Activated CD8-positive, alpha-beta T cell treated with anti-CD3 and anti-CD28 coated beads for 36 hours (primary cell): Measurements from ENCODE around the gene SPEF1. TPM values are rescaled to one million over a fixed set of nuclear protein-coding genes. Genes with fewer than 3 reads are reported as not detected.

ENCODE experiments used
- ATAC-seq: fragments of 200-7000 bp; cut with Tn5 transposase; one replicate; pipeline ENCODE4 v1.10.0; 2021; ENCODE audit warnings: mild to moderate bottlenecking, moderate library complexity
- CTCF ChIA-PET: fragments of 350-600 bp; sonication (Branson Sonifier 250); formaldehyde crosslinking; loops from one replicate; lab custom pipeline; 2021; ENCODE audit warnings: antibody characterized with exemption; lab: Charles Lee
- POLR2A ChIA-PET: fragments of 350-600 bp; sonication (Branson Sonifier 250); formaldehyde crosslinking; loops from one replicate; lab custom pipeline; 2021; ENCODE audit warnings: antibody characterized with exemption; lab: Charles Lee
- DNase-seq: peaks from one replicate; pipeline ENCODE4 v3.0.0-alpha.2; 2020
- H3K27ac Mint-ChIP-seq: one replicate; pipeline ENCODE4 v1.8.0; 2021; ENCODE audit warnings: mild to moderate bottlenecking, mixed read lengths
- H3K27me3 Mint-ChIP-seq: one replicate; pipeline ENCODE4 v1.8.0; 2021; ENCODE audit warnings: mixed read lengths
- H3K36me3 Mint-ChIP-seq: one replicate; pipeline ENCODE4 v1.8.0; 2021; ENCODE audit warnings: low read depth, mixed read lengths
- H3K4me1 Mint-ChIP-seq: one replicate; pipeline ENCODE4 v1.8.0; 2021; ENCODE audit warnings: low read depth, mixed read lengths
- H3K4me3 Mint-ChIP-seq: one replicate; pipeline ENCODE4 v1.8.0; 2021; ENCODE audit warnings: mild to moderate bottlenecking, moderate library complexity, mixed read lengths
- H3K9me3 Mint-ChIP-seq: one replicate; pipeline ENCODE4 v1.8.0; 2021; ENCODE audit warnings: mixed read lengths
- CTCF ChIP-seq: fragments of 200-600 bp; IDR thresholded peaks from one replicate; pipeline ENCODE4 v1.8.0; 2022; ENCODE audit warnings: antibody characterized with exemption, mild to moderate bottlenecking
- intact Hi-C: fragments of 100-400 bp; cut with micrococcal nuclease; formaldehyde crosslinking; loops from one replicate; pipeline ENCODE4 v1.10.0; 2022
- total RNA-seq, 2 experiments: library from RNA; stranded (reverse); gene quantifications; one replicate each; pipeline ENCODE4 v1.2.3, GENCODE V29; 2021

The SPEF1 gene
- total RNA-seq, 2 experiments from 2014 or later = 0.23 TPM; not detected in 1

GRCh38 chr20:3757268-3757667 lies 24.0 kb downstream of the SPEF1 start:
- POLR2A ChIA-PET = interaction anchor here (0.6 to 1.9 kb wide), 2 partner anchors 11 to 26 kb away, joined by 3 to 10 read pairs; partner anchors contain the start of gene ADISSP
- Mint-ChIP-seq H3K4me3 (no peak overlapping the region), H3K36me3 (peaks cover 12% of the 10 kb centered on the region)

GRCh38 chr20:3755814-3756480 lies 25.3 kb downstream of the SPEF1 start:
- ChIA-PET POLR2A (no interaction called here), CTCF (interaction anchor here (0.9 kb wide), 1 partner anchor 99 kb away, joined by 4 read pairs; no protein-coding TSS in a partner anchor)
- H3K36me3 Mint-ChIP-seq = peaks cover 13% of the 10 kb centered on the region
- no peaks in the 10 kb centered on the region for H3K9me3 Mint-ChIP-seq
- H3K4me1 Mint-ChIP-seq = peaks cover 8% of the 10 kb centered on the region
- no peak overlapping the region for H3K4me3 Mint-ChIP-seq
- no peak overlapping the region for H3K27ac Mint-ChIP-seq
- H3K27me3 Mint-ChIP-seq = no peaks in the 10 kb centered on the region
- intact Hi-C loops = no loop called here
- TF ChIP-seq CTCF = no peak
- ATAC-seq = no peak
- DNase-seq = no peak

More at GRCh38 chr20:3757268-3757667, 24.0 kb downstream of the SPEF1 start:
- no peaks in the 10 kb centered on the region for H3K9me3 Mint-ChIP-seq
- H3K27ac Mint-ChIP-seq = no peak overlapping the region
- intact Hi-C loops = no loop called here
- H3K27me3 Mint-ChIP-seq = no peaks in the 10 kb centered on the region
- no peak for ATAC-seq
- TF ChIP-seq CTCF = no peak
- H3K4me1 Mint-ChIP-seq = peaks cover 6% of the 10 kb centered on the region
- no peak for DNase-seq
- CTCF ChIA-PET = interaction anchor here (0.9 to 1.5 kb wide), 4 partner anchors 9 to 92 kb away, joined by 3 to 5 read pairs (median 3); partner anchors contain the start of gene ADISSP

GRCh38 chr20:3755269-3755668 lies 26.0 kb downstream of the SPEF1 start:
- H3K27ac Mint-ChIP-seq = no peak overlapping the region
- H3K27me3 Mint-ChIP-seq = no peaks in the 10 kb centered on the region
- DNase-seq (no peak), ATAC-seq (no peak)
- ChIA-PET POLR2A (interaction anchor here (1.1 kb wide), 1 partner anchor 9 kb away, joined by 6 read pairs; no protein-coding TSS in a partner anchor), CTCF (interaction anchor here (0.7 to 0.9 kb wide), 2 partner anchors 78 to 100 kb away, joined by 3 to 4 read pairs; no protein-coding TSS in a partner anchor)
- intact Hi-C loops = no loop called here
- TF ChIP-seq CTCF = no peak
- H3K9me3 Mint-ChIP-seq = no peaks in the 10 kb centered on the region
- no peak overlapping the region for H3K4me3 Mint-ChIP-seq
- peaks cover 8% of the 10 kb centered on the region for H3K4me1 Mint-ChIP-seq
- H3K36me3 Mint-ChIP-seq = peaks cover 16% of the 10 kb centered on the region

- ATAC-seq (no peak), DNase-seq (no peak)
- Mint-ChIP-seq H3K27ac (no peak overlapping the region), H3K4me3 (no peak overlapping the region), H3K4me1 (peaks cover 8% of the 10 kb centered on the region), H3K9me3 (no peaks in the 10 kb centered on the region), H3K36me3 (peaks cover 16% of the 10 kb centered on the region), H3K27me3 (no peaks in the 10 kb centered on the region)
- ChIA-PET POLR2A (interaction anchor here (1.1 kb wide), 1 partner anchor 10 kb away, joined by 6 read pairs; no protein-coding TSS in a partner anchor), CTCF (interaction anchor here (2.1 kb wide), 1 partner anchor 13 kb away, joined by 24 read pairs; the partner anchor contains the start of gene ADISSP)
- intact Hi-C loops = no loop called here
- no peak for TF ChIP-seq CTCF
Measured at GRCh38 chr20:3754276-3754630, 27.0 kb downstream of the SPEF1 start.
